Islet of Langerhans (tissue), 1 donor: ENCODE results near the gene RAX.

Experiments used
- FAIRE-seq: peaks from one replicate; lab custom pipeline; 2011; peaks lifted over from hg19 to GRCh38; lab: Jason Lieb, UNC

RAX gene

GRCh38 chr18:59272891-59273758 is at the start of gene RAX:
RAX (minus strand) TSS chr18:59273454; CDS start chr18:59273206, 248 bp downstream.
- FAIRE-seq: no peak

GRCh38 chr18:59318460-59319050 is 45.3 kb upstream of the RAX start, which contains the start of gene CPLX4:
CPLX4 (minus strand) TSS chr18:59318649; CDS start chr18:59318462, 187 bp downstream.
- no peak for FAIRE-seq

GRCh38 chr18:59311631-59312030 is 38.4 kb upstream of the RAX start:
- no peak for FAIRE-seq

DNA sequence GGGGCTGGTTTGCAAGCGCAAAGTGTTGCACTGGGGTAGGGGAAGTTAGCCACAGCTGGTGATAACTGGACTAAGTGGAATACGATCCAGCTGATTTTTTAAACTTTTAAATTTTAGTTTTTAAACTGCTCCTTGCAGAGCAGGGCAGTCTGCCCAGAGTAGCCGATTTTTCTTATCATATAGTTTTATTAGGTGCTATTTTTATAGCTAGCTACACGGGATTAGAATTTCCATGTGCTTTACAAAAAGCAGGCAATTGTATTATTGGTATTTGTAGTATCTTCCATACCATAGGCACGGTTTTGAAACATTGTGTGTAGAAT is 35.6 kb upstream of the RAX start:
- no peak for FAIRE-seq

GRCh38 chr18:59308248-59308937 is 35.1 kb upstream of the RAX start:
- FAIRE-seq: peak; percentile 21

- FAIRE-seq: no peak
These were observed 33.4 kb upstream of the RAX start for GRCh38 chr18:59306640-59307039.

- FAIRE-seq: no peak
These were observed 32.0 kb upstream of the RAX start for GRCh38 chr18:59305295-59305694.

GRCh38 chr18:59303656-59304195 is 30.5 kb upstream of the RAX start:
- FAIRE-seq: no peak

- no peak for FAIRE-seq
These were observed 29.8 kb upstream of the RAX start for GRCh38 chr18:59303006-59303405.

- no peak for FAIRE-seq
These were observed 28.7 kb upstream of the RAX start for GRCh38 chr18:59301929-59302328.

DNA sequence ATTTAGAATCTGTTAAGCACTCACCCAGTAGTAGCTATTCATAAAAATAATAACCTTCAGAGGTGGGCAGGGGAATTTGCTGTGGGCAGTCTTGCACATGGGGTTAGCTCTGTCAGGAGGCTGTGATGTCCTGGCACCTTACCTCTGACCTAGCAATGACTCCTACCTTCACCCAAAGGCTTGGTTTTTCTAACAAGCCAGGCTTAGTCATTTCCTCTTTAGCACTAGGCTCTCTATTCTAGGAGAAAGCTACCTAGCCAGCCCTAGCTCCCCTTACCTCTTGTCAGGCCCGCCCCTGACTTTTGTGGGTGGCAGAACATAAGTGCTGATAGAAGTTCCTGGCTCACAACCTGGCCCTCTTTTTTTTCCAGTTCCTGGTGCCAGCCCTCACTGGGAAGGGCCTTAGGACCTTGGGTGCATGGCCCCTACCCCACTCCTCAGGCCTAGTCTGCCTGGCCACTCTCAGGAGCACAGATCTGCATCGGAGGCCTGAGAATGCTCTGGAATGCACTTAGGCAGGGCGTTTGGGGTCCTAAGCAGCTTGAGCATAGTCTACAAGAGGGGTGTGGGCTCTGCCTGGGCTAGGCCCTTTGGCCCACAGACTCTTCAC is 27.5 kb upstream of the RAX start:
- no peak for FAIRE-seq

- no peak for FAIRE-seq
These were observed 25.6 kb upstream of the RAX start for GRCh38 chr18:59298871-59299270.

DNA sequence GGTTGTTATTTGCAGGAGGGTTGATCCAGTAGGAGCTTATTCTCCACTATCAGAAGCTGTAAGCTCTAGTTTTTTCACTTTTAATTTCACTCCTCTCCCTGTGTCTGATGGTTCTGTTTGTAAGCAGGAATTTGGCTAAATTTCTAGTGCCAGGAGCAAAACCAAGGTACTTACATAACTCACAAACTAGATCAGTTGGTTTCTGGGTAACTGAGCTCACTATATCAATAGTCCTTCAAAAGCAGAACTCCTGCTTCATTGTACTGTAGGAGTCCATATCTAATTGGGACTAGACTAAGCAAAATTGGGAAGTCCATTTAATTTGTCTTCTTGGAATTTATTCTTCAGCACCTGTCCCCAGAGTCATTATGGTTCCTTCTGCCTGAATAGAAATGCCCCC is 20.1 kb upstream of the RAX start:
- FAIRE-seq: no peak

DNA sequence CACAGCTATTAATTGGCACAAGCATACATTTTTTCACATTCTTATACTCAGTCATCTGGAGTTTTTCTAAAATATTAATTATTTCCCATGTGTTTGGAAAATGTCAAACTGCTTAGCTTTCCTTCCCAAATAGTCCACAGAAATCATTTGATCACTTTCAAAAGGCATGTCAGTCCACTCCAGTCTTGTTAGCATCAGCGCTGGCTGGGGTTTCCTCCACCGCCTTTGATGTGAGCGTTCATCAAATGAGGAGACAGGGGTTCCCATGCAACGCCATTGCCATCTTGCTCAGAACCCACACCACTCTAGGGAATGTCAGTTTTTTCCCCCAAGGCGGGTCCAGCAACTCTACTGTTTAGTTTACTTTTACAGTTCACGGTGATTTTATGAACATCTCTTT is 13.1 kb upstream of the RAX start:
- FAIRE-seq: no peak

DNA sequence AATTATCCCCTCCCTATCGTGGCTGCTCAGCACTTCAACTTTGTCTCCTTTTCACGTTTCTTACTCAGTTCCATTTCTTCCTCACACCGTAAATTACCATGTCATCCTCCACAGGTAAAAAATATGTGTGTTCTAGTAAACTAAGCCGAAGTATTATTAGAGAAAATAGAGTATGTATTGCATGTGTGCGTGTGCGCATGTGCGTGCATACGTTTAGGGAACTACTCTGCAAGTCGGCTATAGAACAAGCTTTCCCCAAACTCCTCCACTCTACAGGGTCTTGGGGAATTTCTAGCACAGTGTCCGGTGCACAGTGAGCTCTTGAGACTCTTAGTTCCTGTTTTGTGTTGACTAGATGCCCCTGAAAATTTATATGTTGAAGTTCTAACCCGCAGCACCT is 9.1 kb upstream of the RAX start:
- no peak for FAIRE-seq

DNA sequence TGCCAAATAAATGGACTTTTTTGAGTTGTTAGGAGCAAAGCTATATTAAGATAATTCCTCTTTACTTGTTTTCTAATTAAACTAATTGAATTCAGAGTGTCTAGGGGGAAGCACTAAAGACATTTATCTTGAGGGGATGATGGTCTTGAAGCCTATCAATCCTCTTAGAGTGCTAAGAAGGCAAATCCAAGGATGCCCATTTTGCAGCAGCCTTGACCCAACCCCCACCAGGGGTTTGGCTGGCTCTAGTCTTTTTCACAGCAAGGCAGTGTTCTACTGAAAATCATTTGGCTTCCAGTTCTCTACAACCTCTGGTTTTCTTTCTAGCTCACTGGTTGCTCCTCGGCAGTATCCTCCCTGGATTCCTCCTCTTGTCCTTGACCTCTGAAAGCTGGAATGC is 6.5 kb upstream of the RAX start:
- no peak for FAIRE-seq

GRCh38 chr18:59279193-59279592 is 5.9 kb upstream of the RAX start:
- no peak for FAIRE-seq

DNA sequence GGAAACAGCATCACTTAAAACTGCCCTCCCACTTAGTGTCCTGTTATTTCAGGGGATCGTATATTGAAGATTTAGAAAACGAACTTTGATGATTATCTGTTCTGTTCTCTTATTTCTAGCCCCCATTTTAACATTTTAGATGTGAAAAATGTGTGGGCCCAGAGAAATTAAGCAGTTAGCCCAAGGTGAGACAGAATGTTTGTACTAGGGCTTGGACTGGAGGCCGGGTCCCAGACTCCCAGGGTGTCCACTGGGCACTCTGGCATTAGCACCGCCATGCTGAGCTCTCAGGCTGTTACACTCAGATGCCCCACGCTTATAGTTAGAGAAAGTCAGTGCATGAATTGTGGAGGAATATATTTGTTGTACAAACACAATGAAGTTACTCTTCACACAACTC is 5.5 kb upstream of the RAX start:
- no peak for FAIRE-seq

- FAIRE-seq: no peak
These were observed 2.8 kb upstream of the RAX start for GRCh38 chr18:59276047-59276446.

DNA sequence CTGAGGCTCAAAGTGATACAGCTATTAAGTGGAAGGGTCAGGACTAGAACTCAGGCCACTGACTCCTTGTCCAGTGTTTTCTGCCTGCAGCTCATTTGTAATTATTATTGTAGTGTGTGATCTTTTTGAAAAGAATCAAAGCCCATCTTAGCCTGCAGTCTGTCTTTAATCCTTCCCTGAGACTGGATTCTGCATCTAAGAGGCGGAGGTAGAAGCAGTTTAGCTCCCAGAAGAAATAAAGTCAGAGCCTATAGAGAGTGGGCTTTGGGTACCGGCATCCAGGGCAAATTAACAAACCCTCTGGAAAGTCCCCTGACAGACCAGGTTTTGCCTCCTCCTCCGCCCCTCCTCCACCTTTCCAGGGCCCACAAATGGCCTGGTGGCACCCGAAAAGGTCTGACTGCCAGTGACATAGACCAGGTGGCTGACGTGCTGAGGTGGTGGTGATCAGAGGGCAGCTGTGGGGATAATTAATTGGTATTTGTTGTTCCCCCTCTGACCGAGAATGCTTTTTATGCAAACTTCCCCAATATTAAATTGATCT is 2.2 kb upstream of the RAX start:
- FAIRE-seq: no peak

DNA sequence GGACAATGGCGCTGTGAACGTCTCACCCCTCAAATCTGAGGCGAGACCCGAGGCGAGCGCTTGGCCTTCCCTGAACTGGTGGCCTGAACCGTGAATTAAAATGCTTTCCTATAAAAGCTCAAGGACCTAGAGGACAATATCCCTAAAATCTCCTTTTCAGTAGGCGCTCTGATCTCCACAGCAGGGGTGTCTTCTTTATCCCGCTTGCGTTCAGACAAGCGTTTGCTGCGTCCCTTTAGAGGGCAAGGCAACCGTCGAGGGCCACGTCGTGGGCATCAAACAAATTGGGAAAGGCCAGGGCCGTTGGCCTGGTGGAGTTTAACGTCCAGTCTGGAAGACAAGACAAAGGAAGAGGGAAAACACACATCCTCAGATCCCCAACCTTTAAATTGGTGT is 1.3 kb upstream of the RAX start:
- FAIRE-seq: no peak

- no peak for FAIRE-seq
These were observed 692 bp upstream of the RAX start for GRCh38 chr18:59273759-59274532.
